LNCAP (cell line): Measurements from ENCODE around the gene HOXA3.

Experiments used
- CTCF ChIP-seq: fragments of 450-650 bp; IDR thresholded peaks from 2 replicates; pipeline ENCODE4 v1.5.1; 2017; ENCODE audit warnings: mild to moderate bottlenecking

HOXA3 gene

GRCh38 chr7:27112361-27112760 is 40.0 kb downstream of the HOXA3 start:
- no peak for TF ChIP-seq CTCF

GRCh38 chr7:27111751-27112277 is 40.6 kb downstream of the HOXA3 start:
- TF ChIP-seq CTCF: no peak

GRCh38 chr7:27111042-27111750 is 41.2 kb downstream of the HOXA3 start:
- no peak for TF ChIP-seq CTCF

DNA sequence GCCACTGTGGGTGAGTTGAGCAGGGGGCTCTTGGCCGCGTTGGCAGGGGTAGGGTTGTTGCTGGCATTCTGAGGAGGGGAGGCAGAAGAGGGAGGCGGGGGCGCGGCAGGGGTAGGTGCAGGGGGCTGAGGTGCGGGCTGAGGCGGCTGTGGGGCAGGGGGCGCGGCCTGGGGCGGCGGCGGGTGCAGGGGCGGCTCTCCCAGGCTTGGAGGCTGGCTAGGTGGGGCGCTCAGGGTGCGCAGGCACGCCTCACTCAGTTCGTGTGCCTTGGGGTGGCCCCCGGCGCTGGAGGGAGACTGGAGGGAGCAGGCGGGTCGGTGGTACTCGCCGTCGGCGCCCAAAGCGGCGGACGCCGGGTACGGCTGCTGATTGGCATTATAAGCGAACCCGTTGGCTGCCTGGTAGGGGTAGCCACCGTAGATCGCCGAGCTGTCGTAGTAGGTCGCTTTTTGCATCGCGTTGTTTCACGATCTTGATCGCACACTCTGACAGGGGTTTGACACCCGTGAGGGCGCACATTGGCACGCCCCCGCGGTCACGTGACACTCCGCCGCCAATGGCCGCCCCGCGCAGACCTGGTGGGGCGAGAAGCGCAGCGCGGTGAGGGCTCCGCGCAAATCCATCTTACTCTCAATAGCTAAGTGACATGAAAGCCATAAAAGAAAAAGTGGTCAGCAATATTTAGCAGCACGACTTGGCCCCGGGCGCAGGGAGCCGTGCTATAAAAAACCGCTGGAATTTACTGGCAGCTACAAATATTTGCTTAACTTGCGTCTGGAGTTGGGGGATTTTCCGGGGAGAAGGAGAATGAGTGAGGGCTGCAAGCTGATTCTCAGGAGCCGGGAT is 42.0 kb downstream of the HOXA3 start:
- no peak for TF ChIP-seq CTCF

GRCh38 chr7:27109466-27110185 is 42.8 kb downstream of the HOXA3 start:
- no peak for TF ChIP-seq CTCF

DNA sequence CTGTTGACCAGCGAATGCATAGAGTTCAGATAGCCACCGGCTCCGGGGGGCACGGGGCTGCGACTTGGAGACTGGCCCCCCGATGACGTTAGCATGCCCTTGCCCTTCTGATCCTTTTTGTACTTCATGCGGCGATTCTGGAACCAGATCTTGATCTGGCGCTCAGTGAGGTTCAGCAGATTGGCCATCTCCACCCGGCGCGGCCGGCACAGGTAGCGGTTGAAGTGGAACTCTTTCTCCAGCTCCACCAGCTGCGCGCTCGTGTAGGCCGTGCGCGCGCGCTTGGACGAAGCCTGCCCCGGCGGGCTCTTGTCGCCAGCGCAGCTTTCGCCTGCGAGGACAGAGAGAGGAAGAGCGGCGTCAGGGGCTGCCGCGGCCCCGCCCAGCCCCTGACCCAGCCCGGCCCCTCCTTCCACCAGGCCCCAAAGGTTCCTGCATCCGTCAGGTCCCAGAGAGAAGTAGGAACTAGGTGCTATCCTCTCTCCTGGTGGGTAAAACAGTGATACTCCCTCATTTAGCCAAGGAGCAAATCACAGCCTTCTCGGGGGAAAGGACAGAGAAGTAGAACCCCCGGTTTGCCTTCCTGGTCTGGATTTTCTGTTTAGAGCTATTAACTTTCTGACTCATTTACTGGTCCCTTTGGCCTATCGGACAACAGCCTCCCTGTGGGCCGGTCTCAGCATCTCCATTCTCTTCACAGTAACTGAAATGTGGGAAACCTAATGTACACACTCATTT is 43.8 kb downstream of the HOXA3 start:
- TF ChIP-seq CTCF: no peak
